GM23338 (cell line): ENCODE results near the gene IGLL5. TPM values are rescaled to one million over a fixed set of nuclear protein-coding genes. Genes with fewer than 3 reads are reported as not detected.

Experiments
- ATAC-seq: fragments of 200-7000 bp; cut with Tn5 transposase; 3 replicates; pipeline ENCODE4 v1.9.1; 2020
- DNase-seq: peaks from one replicate; pipeline ENCODE4 v3.0.0-alpha.2; 2015; ENCODE audit warnings: low spot score
- H2AFZ ChIP-seq: fragments of 200-600 bp; sonication (generic); 2 replicates; pipeline ENCODE4 v1.8.0; 2016; ENCODE audit warnings: antibody characterized with exemption, mild to moderate bottlenecking, moderate library complexity
- H3F3A ChIP-seq: fragments of 200-600 bp; sonication (generic); replicated peaks from 2 replicates; pipeline ENCODE4 v1.8.0; 2017; ENCODE audit warnings: antibody characterized with exemption, mixed run types, low read depth
- H3K27ac ChIP-seq: fragments of 200-600 bp; sonication (generic); 2 replicates; pipeline ENCODE4 v1.6.1; 2016; ENCODE audit warnings: low read depth
- H3K27me3 ChIP-seq: fragments of 200-600 bp; sonication (generic); 2 replicates; pipeline ENCODE4 v1.8.0; 2016; ENCODE audit warnings: mild to moderate bottlenecking, mixed run types, moderate library complexity; ENCODE audit not compliant: insufficient read depth
- H3K36me3 ChIP-seq: fragments of 200-600 bp; sonication (generic); 2 replicates; pipeline ENCODE4 v1.8.0; 2016; ENCODE audit warnings: mild to moderate bottlenecking; ENCODE audit not compliant: insufficient read depth
- H3K4me1 ChIP-seq: fragments of 200-600 bp; sonication (generic); 2 replicates; pipeline ENCODE4 v1.8.0; 2016; ENCODE audit warnings: mild to moderate bottlenecking, moderate library complexity; ENCODE audit not compliant: insufficient read depth
- H3K4me2 ChIP-seq: fragments of 200-600 bp; sonication (generic); 2 replicates; pipeline ENCODE4 v1.7.1; 2017; ENCODE audit warnings: mixed run types
- H3K4me3 ChIP-seq: fragments of 200-600 bp; sonication (generic); 2 replicates; pipeline ENCODE4 v1.6.1; 2016; ENCODE audit warnings: mixed run types
- H3K79me2 ChIP-seq: fragments of 200-600 bp; sonication (generic); replicated peaks from 2 replicates; pipeline ENCODE4 v1.8.0; 2017; ENCODE audit warnings: mild to moderate bottlenecking; ENCODE audit not compliant: insufficient read depth
- H3K9me2 ChIP-seq: fragments of 200-600 bp; sonication (generic); 2 replicates; pipeline ENCODE4 v1.8.0; 2017; ENCODE audit not compliant: insufficient read depth
- H4K20me1 ChIP-seq: fragments of 200-600 bp; sonication (generic); replicated peaks from 2 replicates; pipeline ENCODE4 v1.8.0; 2017; ENCODE audit warnings: mild to moderate bottlenecking; ENCODE audit not compliant: insufficient read depth
- H3K27ac Mint-ChIP-seq: 2 replicates; pipeline ENCODE4 v1.8.0; 2020; ENCODE audit warnings: inconsistent platforms, mild to moderate bottlenecking, moderate library complexity, mixed read lengths
- H3K27me3 Mint-ChIP-seq: 3 replicates; pipeline ENCODE4 v1.8.0; 2022; ENCODE audit warnings: low read depth, mild to moderate bottlenecking, moderate library complexity, mixed read lengths, inconsistent platforms; ENCODE audit not compliant: insufficient read depth, poor library complexity
- H3K36me3 Mint-ChIP-seq: 3 replicates; pipeline ENCODE4 v1.8.0; 2021; ENCODE audit warnings: low read depth, mild to moderate bottlenecking, inconsistent platforms, moderate library complexity, mixed read lengths
- H3K4me1 Mint-ChIP-seq: 3 replicates; pipeline ENCODE4 v1.8.0; 2020; ENCODE audit warnings: mild to moderate bottlenecking, inconsistent platforms, mixed read lengths
- H3K4me3 Mint-ChIP-seq: 3 replicates; pipeline ENCODE4 v1.8.0; 2021; ENCODE audit warnings: moderate library complexity, mild to moderate bottlenecking, inconsistent platforms, mixed read lengths
- H3K9me3 Mint-ChIP-seq: 3 replicates; pipeline ENCODE4 v1.8.0; 2020; ENCODE audit warnings: moderate library complexity, mild to moderate bottlenecking, inconsistent platforms, mixed read lengths
- CREB1 ChIP-seq: fragments of 250-450 bp; sonication (Bioruptor Pico); IDR thresholded peaks from 2 replicates; pipeline ENCODE4 v1.5.0; 2020; ENCODE audit warnings: low read depth, mild to moderate bottlenecking, moderate library complexity
- CTCF ChIP-seq, 2 experiments: fragments of 200-600 bp in 1 of 2; sonication (generic) in 1 of 2; conservative IDR thresholded peaks; 2 replicates each; pipeline versions ENCODE4 v1.5.1 to v1.6.1; 2016 to 2017; ENCODE audit warnings: antibody characterized with exemption in 2 of 2, low read depth in 2 of 2, mild to moderate bottlenecking in 2 of 2, moderate library complexity in 1 of 2
- ETS1 ChIP-seq: IDR thresholded peaks from 2 replicates; pipeline ENCODE4 v1.6.1; 2016; ENCODE audit warnings: antibody characterized with exemption
- EZH2 ChIP-seq: fragments of 200-600 bp; sonication (generic); IDR thresholded peaks from one replicate; pipeline ENCODE4 v1.8.0; 2017; ENCODE audit warnings: antibody characterized with exemption, mild to moderate bottlenecking, low read depth; ENCODE audit not compliant: unreplicated experiment
- EZH2phosphoT487 ChIP-seq: fragments of 200-600 bp; sonication (generic); IDR thresholded peaks from one replicate; pipeline ENCODE4 v1.8.1; 2018; ENCODE audit warnings: antibody characterized with exemption; ENCODE audit not compliant: unreplicated experiment
- NANOG ChIP-seq: IDR thresholded peaks from 2 replicates; pipeline ENCODE4 v1.6.1; 2016; ENCODE audit warnings: antibody characterized with exemption, borderline replicate concordance
- POLR2AphosphoS5 ChIP-seq: IDR thresholded peaks from 2 replicates; pipeline ENCODE4 v1.6.1; 2016; ENCODE audit warnings: antibody characterized with exemption, low read depth
- ZNF114 ChIP-seq: fragments of 250-450 bp; sonication (Bioruptor Pico); IDR thresholded peaks from 2 replicates; pipeline ENCODE4 v1.5.0; 2020; ENCODE audit warnings: mild to moderate bottlenecking, moderate library complexity
- ZNF331 ChIP-seq: fragments of 250-450 bp; sonication (Bioruptor Pico); IDR thresholded peaks from 2 replicates; pipeline ENCODE4 v1.5.0; 2020; ENCODE audit warnings: low read depth, mild to moderate bottlenecking, moderate library complexity
- ZNF462 ChIP-seq: fragments of 250-450 bp; sonication (Bioruptor Pico); IDR thresholded peaks from 2 replicates; pipeline ENCODE4 v1.5.0; 2020; ENCODE audit warnings: mild to moderate bottlenecking, moderate library complexity
- polyA plus RNA-seq: library from polyadenylated mRNA; unstranded; fragments of >200 nt; fragmentation: Nextera tagmentation; extraction: Ambion mirVana; gene quantifications from 2 replicates; pipeline ENCODE4 v1.2.1, GENCODE V29; 2016
- total RNA-seq: library from RNA; depleted of rRNA; stranded (reverse); fragments of >200 nt; shearing (Covaris generic); gene quantifications from 2 replicates; pipeline ENCODE4 v1.2.3, GENCODE V29; 2014

IGLL5 gene
- total and polyA plus RNA-seq, 2 experiments from 2014 or later = not detected

GRCh38 chr22:22841598-22841997 lies 46.0 kb upstream of the IGLL5 start:
- no peaks in the 10 kb centered on the region for H4K20me1 ChIP-seq
- H3F3A ChIP-seq = no peaks in the 10 kb centered on the region
- H3K9me2 ChIP-seq = no peaks in the 10 kb centered on the region
- no peaks in the 10 kb centered on the region for H3K4me1 Mint-ChIP-seq
- H3K4me2 ChIP-seq = no peak overlapping the region
- no peaks in the 10 kb centered on the region for H3K36me3 ChIP-seq
- no peaks in the 10 kb centered on the region; the same call in 2 of the 3 replicates for H3K9me3 Mint-ChIP-seq
- no peak overlapping the region for H3K4me3 Mint-ChIP-seq
- peaks cover 18% of the 10 kb centered on the region for H3K27me3 Mint-ChIP-seq
- ATAC-seq = no peak
- H3K4me3 ChIP-seq = no peak overlapping the region
- DNase-seq = no peak
- H2AFZ ChIP-seq = no peak overlapping the region
- no peaks in the 10 kb centered on the region for H3K79me2 ChIP-seq
- H3K27me3 ChIP-seq = peaks cover 100% of the 10 kb centered on the region
- TF ChIP-seq NANOG (no peak), ZNF462 (CRISPR knock-in tag) (no peak), EZH2 (no peak), CREB1 (CRISPR knock-in tag) (no peak), ZNF331 (CRISPR knock-in tag) (no peak), ETS1 (no peak), CTCF (conservative IDR thresholded peaks at IDR 0.05; ENCODE audit: low read depth in 2 of 2) (no peak), EZH2phosphoT487 (no peak), POLR2AphosphoS5 (no peak), ZNF114 (CRISPR knock-in tag) (no peak)
- H3K27ac Mint-ChIP-seq = no peak overlapping the region
- no peaks in the 10 kb centered on the region for H3K36me3 Mint-ChIP-seq
- no peak overlapping the region for H3K27ac ChIP-seq
- no peaks in the 10 kb centered on the region for H3K4me1 ChIP-seq
